H1 (cell line): Measurements from ENCODE around the gene NTN1. TPM values are rescaled to one million over a fixed set of nuclear protein-coding genes. Genes with fewer than 3 reads are reported as not detected.

Experiments
- GTF2F1 ChIP-seq: IDR thresholded peaks from 2 replicates; pipeline ENCODE4 v1.6.1; 2012; ENCODE audit warnings: low read depth, low read length, improper control_type of control experiment, borderline replicate concordance
- POLR2AphosphoS5 ChIP-seq: IDR thresholded peaks from 2 replicates; pipeline ENCODE4 v1.6.1; 2011; ENCODE audit warnings: low read depth, low read length
- SAP30 ChIP-seq: fragments of 300-600 bp; sonication (generic); IDR thresholded peaks from 2 replicates; pipeline ENCODE4 v1.7.1; 2012; ENCODE audit warnings: low read length, moderate library complexity, mild to moderate bottlenecking, inconsistent platforms; ENCODE audit not compliant: insufficient read depth, insufficient replicate concordance
- SP4 ChIP-seq: IDR thresholded peaks from 2 replicates; pipeline ENCODE4 v1.6.1; 2012; ENCODE audit warnings: low read length, inconsistent platforms
- ZNF274 ChIP-seq: IDR thresholded peaks from 2 replicates; pipeline ENCODE4 v1.7.0; 2012; ENCODE audit warnings: low read length, borderline replicate concordance; ENCODE audit errors: extremely low read depth
- polyA plus RNA-seq, 7 experiments: library from polyadenylated mRNA; depleted of rRNA in 3 of 7; stranded (reverse) in 5 of 7; unstranded in 2 of 7; fragments of >200 nt in 5 of 7; fragments of 200-250 nt in 2 of 7; gene quantifications; 1 replicate in 5 of 7; 2 replicates in 1 of 7; 4 replicates in 1 of 7; pipeline versions ENCODE4 v1.2.1 to v1.2.3, GENCODE V29; 2011 to 2013; ENCODE audit warnings: missing spikeins in 2 of 7, mixed read lengths in 2 of 7
- total RNA-seq: library from RNA; stranded (reverse); fragmentation: NEBNext Ultra II Directional; extraction: Animal tissue kit (Norgen Biotek cat#: 25700); gene quantifications from 2 replicates; pipeline ENCODE4 v1.2.1, GENCODE V29; 2021
- TF ChIP-seq, protein P1 (sequence below): fragments of 300-600 bp; sonication (generic); IDR thresholded peaks from 2 replicates; pipeline ENCODE4 v1.7.1; 2012; ENCODE audit warnings: low read length, moderate library complexity, mild to moderate bottlenecking, inconsistent platforms; ENCODE audit not compliant: insufficient replicate concordance

NTN1 gene
- total and polyA plus RNA-seq, 2 of the 8 experiments (the other 6 are each of a cell fraction or from before 2014, with no cell fraction given) = 2.0 to 2.3 TPM

DNA sequence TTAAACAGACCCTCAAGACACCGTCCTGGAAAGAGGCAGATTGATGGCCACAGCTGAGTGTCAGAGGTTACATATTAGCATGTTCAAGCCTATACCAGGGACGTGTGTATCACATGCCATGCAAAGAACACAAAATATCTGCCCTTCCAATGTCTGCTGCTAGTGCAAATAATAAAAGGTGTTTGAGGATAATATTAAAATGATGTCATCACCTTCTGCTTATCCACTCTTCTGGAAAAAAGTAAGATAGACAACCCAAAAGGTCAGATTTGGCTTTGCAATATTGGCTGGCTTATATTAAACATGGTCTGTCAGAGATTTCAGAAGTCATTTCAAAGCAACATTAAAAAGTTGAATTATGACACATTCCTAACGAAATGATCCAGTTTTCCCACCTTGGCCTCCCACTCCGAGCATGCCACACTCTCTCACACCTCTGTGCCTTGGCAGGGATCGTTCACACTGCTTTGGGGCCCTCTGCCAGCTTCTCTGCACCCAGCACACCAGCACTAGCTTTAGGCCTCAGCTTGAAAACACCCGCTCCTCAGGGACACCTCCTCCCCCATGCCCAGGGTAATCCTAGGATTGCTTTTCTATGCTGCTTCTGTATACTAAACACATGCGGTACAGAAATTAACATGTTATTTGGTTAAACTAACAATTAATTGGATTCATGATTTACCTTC lies 248.2 kb downstream of the NTN1 start (continued):
- TF ChIP-seq, protein P1, sequence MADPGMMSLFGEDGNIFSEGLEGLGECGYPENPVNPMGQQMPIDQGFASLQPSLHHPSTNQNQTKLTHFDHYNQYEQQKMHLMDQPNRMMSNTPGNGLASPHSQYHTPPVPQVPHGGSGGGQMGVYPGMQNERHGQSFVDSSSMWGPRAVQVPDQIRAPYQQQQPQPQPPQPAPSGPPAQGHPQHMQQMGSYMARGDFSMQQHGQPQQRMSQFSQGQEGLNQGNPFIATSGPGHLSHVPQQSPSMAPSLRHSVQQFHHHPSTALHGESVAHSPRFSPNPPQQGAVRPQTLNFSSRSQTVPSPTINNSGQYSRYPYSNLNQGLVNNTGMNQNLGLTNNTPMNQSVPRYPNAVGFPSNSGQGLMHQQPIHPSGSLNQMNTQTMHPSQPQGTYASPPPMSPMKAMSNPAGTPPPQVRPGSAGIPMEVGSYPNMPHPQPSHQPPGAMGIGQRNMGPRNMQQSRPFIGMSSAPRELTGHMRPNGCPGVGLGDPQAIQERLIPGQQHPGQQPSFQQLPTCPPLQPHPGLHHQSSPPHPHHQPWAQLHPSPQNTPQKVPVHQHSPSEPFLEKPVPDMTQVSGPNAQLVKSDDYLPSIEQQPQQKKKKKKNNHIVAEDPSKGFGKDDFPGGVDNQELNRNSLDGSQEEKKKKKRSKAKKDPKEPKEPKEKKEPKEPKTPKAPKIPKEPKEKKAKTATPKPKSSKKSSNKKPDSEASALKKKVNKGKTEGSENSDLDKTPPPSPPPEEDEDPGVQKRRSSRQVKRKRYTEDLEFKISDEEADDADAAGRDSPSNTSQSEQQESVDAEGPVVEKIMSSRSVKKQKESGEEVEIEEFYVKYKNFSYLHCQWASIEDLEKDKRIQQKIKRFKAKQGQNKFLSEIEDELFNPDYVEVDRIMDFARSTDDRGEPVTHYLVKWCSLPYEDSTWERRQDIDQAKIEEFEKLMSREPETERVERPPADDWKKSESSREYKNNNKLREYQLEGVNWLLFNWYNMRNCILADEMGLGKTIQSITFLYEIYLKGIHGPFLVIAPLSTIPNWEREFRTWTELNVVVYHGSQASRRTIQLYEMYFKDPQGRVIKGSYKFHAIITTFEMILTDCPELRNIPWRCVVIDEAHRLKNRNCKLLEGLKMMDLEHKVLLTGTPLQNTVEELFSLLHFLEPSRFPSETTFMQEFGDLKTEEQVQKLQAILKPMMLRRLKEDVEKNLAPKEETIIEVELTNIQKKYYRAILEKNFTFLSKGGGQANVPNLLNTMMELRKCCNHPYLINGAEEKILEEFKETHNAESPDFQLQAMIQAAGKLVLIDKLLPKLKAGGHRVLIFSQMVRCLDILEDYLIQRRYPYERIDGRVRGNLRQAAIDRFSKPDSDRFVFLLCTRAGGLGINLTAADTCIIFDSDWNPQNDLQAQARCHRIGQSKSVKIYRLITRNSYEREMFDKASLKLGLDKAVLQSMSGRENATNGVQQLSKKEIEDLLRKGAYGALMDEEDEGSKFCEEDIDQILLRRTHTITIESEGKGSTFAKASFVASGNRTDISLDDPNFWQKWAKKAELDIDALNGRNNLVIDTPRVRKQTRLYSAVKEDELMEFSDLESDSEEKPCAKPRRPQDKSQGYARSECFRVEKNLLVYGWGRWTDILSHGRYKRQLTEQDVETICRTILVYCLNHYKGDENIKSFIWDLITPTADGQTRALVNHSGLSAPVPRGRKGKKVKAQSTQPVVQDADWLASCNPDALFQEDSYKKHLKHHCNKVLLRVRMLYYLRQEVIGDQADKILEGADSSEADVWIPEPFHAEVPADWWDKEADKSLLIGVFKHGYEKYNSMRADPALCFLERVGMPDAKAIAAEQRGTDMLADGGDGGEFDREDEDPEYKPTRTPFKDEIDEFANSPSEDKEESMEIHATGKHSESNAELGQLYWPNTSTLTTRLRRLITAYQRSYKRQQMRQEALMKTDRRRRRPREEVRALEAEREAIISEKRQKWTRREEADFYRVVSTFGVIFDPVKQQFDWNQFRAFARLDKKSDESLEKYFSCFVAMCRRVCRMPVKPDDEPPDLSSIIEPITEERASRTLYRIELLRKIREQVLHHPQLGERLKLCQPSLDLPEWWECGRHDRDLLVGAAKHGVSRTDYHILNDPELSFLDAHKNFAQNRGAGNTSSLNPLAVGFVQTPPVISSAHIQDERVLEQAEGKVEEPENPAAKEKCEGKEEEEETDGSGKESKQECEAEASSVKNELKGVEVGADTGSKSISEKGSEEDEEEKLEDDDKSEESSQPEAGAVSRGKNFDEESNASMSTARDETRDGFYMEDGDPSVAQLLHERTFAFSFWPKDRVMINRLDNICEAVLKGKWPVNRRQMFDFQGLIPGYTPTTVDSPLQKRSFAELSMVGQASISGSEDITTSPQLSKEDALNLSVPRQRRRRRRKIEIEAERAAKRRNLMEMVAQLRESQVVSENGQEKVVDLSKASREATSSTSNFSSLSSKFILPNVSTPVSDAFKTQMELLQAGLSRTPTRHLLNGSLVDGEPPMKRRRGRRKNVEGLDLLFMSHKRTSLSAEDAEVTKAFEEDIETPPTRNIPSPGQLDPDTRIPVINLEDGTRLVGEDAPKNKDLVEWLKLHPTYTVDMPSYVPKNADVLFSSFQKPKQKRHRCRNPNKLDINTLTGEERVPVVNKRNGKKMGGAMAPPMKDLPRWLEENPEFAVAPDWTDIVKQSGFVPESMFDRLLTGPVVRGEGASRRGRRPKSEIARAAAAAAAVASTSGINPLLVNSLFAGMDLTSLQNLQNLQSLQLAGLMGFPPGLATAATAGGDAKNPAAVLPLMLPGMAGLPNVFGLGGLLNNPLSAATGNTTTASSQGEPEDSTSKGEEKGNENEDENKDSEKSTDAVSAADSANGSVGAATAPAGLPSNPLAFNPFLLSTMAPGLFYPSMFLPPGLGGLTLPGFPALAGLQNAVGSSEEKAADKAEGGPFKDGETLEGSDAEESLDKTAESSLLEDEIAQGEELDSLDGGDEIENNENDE = no peak
- TF ChIP-seq SP4 (no peak), ZNF274 (no peak), SAP30 (no peak), POLR2AphosphoS5 (no peak), GTF2F1 (no peak)
- TF ChIP-seq, all 59 proteins: peak for 0
